Spleen (tissue), 11 donors: ENCODE measurements around the gene GAS2. TPM values are rescaled to one million over a fixed set of nuclear protein-coding genes. Genes with fewer than 3 reads are reported as not detected.

Experiments
- DNase-seq: peaks from one replicate; pipeline ENCODE4 v3.0.0-alpha.2; 2020
- H3K27ac ChIP-seq, 8 donors: fragments of 200-600 bp; sonication (generic) in 7 of 8; 1 replicate in 4 of 8; 2 replicates in 4 of 8; pipeline versions ENCODE4 v1.5.0 to v1.8.0; 2016 to 2021; ENCODE audit warnings: inconsistent platforms in 4 of 8, mild to moderate bottlenecking in 4 of 8, moderate library complexity in 1 of 8
- H3K27me3 ChIP-seq, 7 donors: fragments of 200-600 bp; sonication (generic) in 6 of 7; replicated peaks in 1 of 7; 1 replicate in 4 of 7; 2 replicates in 3 of 7; pipeline versions ENCODE4 v1.5.0 to v1.8.0; 2016 to 2021; ENCODE audit warnings: inconsistent platforms in 3 of 7, mild to moderate bottlenecking in 1 of 7
- H3K36me3 ChIP-seq, 6 donors: fragments of 200-600 bp; sonication (generic) in 5 of 6; 1 replicate in 4 of 6; 2 replicates in 2 of 6; pipeline versions ENCODE4 v1.5.0 to v1.8.0; 2016 to 2021; ENCODE audit warnings: inconsistent platforms in 2 of 6
- H3K4me1 ChIP-seq, 6 donors: fragments of 200-600 bp; sonication (generic) in 5 of 6; 1 replicate in 3 of 6; 2 replicates in 3 of 6; pipeline versions ENCODE4 v1.5.0 to v1.8.0; 2016 to 2021; ENCODE audit warnings: inconsistent platforms in 3 of 6
- H3K4me3 ChIP-seq, 8 donors: fragments of 200-600 bp; sonication (generic) in 7 of 8; 1 replicate in 4 of 8; 2 replicates in 4 of 8; pipeline versions ENCODE4 v1.5.0 to v1.8.0; 2016 to 2021; ENCODE audit warnings: inconsistent platforms in 4 of 8, mild to moderate bottlenecking in 4 of 8, moderate library complexity in 2 of 8
- H3K9me3 ChIP-seq, 8 donors: fragments of 200-600 bp; sonication (generic) in 7 of 8; 1 replicate in 4 of 8; 2 replicates in 4 of 8; pipeline versions ENCODE4 v1.5.0 to v1.8.0; 2016 to 2021; ENCODE audit warnings: inconsistent platforms in 4 of 8
- CTCF ChIP-seq, 11 experiments: fragments of 200-600 bp in 7 of 11; fragments of 450-650 bp in 4 of 11; sonication (generic) in 4 of 11; IDR thresholded peaks in 8 of 11; conservative IDR thresholded peaks in 3 of 11; 1 replicate in 7 of 11; 2 replicates in 4 of 11; pipeline versions ENCODE4 v1.4.0 to v1.8.0; 2016 to 2021; ENCODE audit warnings: antibody characterized with exemption in 11 of 11, inconsistent platforms in 4 of 11, mild to moderate bottlenecking in 1 of 11
- POLR2A ChIP-seq, 3 donors: fragments of 450-650 bp; IDR thresholded peaks; one replicate each; pipeline ENCODE4 v1.5.1; 2017; ENCODE audit warnings: antibody characterized with exemption in 3 of 3, mild to moderate bottlenecking in 1 of 3
- POLR2AphosphoS5 ChIP-seq, 3 donors: sonication (generic); formaldehyde crosslinking; IDR thresholded peaks; one replicate each; pipeline ENCODE4 v1.5.1; 2017; ENCODE audit warnings: antibody characterized with exemption in 3 of 3
- WGBS, 5 donors: extraction: QIAGEN DNeasy Blood & Tissue Kit in 3 of 5; methylation state at CpG; one replicate each; pipeline versions ENCODE4 v1.1.5 to v1.1.7; 2013 to 2018; 5-methylcytosine and 5-hydroxymethylcytosine counted together
- intact Hi-C: fragments of 100-400 bp; cut with DNase I; formaldehyde crosslinking; loops from one replicate; pipeline ENCODE4 v1.15.0; 2023; ENCODE audit warnings: low total_unique reads
- polyA plus RNA-seq, 3 donors: library from polyadenylated mRNA; stranded (reverse); fragments of 200-250 nt; gene quantifications; one replicate each; pipeline ENCODE4 v1.2.1, GENCODE V29; 2013
- total RNA-seq, 7 donors: library from RNA; depleted of rRNA in 3 of 7; stranded (reverse); fragments of >200 nt in 3 of 7; fragmentation: NEBNext Ultra II Directional in 4 of 7; extraction: Animal tissue kit (Norgen Biotek cat#: 25700) in 4 of 7; gene quantifications; one replicate each; pipeline versions ENCODE4 v1.1.0 to v1.2.1, GENCODE V29; 2016 to 2021
- donor health status: healthy with polysubstance abuse.
- donor health status: DM: no; HTN: no; CAD: no; lungs with moderate emphysema.
- donor health status: DM: no; HTN: no; CAD: no.
- donor health status: Bipolar disorder and iron deficiency.
- donor health status: healthy.
- donor health status: DM: no; HTN: no; CAD: no.
- donor health status: DM: yes; HTN: yes; CAD: no.

GAS2 gene
- total and polyA plus RNA-seq, 10 donors, result 1.1 to 9.1 (median 2.2) TPM

GRCh38 chr11:22703040-22703439 lies 36.6 kb downstream of the GAS2 start:
- no peaks in the 10 kb centered on the region for H3K9me3 ChIP-seq
- TF ChIP-seq CTCF (IDR thresholded peaks at IDR 0.05 in 8 of 11, conservative IDR thresholded peaks at IDR 0.05 in 3 of 11) (no peak), POLR2A (IDR thresholded peaks at IDR 0.05) (no peak), POLR2AphosphoS5 (IDR thresholded peaks at IDR 0.05) (no peak)
- 56 to 71% (median 64%) methylated on average over 3 of the region's 3 CpGs for WGBS, 5 donors
- no peak for DNase-seq
- H3K36me3 ChIP-seq, result no peaks in the 10 kb centered on the region
- H3K27ac ChIP-seq, result no peak overlapping the region
- H3K4me3 ChIP-seq, result no peak overlapping the region
- H3K27me3 ChIP-seq, result no peaks in the 10 kb centered on the region
- no peaks in the 10 kb centered on the region for H3K4me1 ChIP-seq
- intact Hi-C loops, result no loop called here

- intact Hi-C loops, result no loop called here
- H3K4me3 ChIP-seq, result no peak overlapping the region
- no peaks in the 10 kb centered on the region for H3K9me3 ChIP-seq
- H3K27ac ChIP-seq, result no peak overlapping the region
- TF ChIP-seq POLR2A (IDR thresholded peaks at IDR 0.05) (no peak), CTCF (IDR thresholded peaks at IDR 0.05 in 8 of 11, conservative IDR thresholded peaks at IDR 0.05 in 3 of 11) (no peak), POLR2AphosphoS5 (IDR thresholded peaks at IDR 0.05) (no peak)
- no peaks in the 10 kb centered on the region for H3K4me1 ChIP-seq
- H3K27me3 ChIP-seq, result no peaks in the 10 kb centered on the region
- H3K36me3 ChIP-seq, result no peaks in the 10 kb centered on the region
- WGBS, 5 donors, result 76 to 86% (median 81%) methylated on average over 2 of the region's 2 CpGs
- no peak for DNase-seq
These were observed 37.2 kb downstream of the GAS2 start for GRCh38 chr11:22703591-22703990.

DNA sequence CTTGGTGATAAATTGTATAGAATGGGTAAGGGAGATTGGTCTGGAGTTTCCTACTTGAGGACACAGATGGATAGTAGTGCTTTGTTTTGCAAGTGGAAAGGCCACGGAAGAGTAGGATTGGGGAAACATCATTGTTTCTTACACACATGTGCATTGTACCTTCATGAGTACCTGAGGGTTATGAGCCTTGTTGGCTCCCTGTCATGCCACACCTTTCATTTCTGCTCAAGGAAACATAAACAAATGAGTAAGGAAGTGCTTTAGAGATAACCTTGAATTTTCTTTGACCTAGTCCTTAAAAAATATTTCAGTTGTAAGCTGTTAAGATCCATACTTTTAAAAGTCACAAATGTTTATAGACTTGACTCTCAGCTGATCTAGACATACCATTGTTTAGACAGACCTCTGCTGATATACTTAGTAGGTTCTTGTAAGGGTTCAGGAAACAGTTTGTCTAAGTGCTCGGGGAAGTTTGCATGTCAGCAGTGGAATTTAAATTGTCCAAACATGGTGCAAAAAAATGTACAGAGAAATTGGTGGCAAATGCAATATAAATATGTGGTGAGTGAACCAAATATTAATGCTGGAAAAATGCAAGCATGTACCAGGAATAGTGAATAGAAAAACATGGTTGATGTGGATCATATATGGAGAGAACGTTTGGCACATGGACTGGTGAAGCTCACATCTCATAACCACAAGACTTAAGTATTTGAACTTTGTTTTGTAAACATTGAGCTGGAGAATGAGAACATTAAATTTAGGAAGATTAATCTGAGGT lies 40.9 kb downstream of the GAS2 start:
- Histone ChIP-seq H3K36me3 (no peaks in the 10 kb centered on the region), H3K4me3 (no peak overlapping the region)
- WGBS, 5 donors, result 55 to 79% (median 70%) methylated on average over 3 of the region's 3 CpGs

More for the DNA sequence above, 40.9 kb downstream of the GAS2 start:
- H3K9me3 ChIP-seq, result peaks cover 0 to under 1% (median 0%) of the 10 kb centered on the region in 8 donors
- TF ChIP-seq POLR2AphosphoS5 (IDR thresholded peaks at IDR 0.05) (no peak), CTCF (IDR thresholded peaks at IDR 0.05 in 8 of 11, conservative IDR thresholded peaks at IDR 0.05 in 3 of 11) (no peak), POLR2A (IDR thresholded peaks at IDR 0.05) (no peak)
- intact Hi-C loops, result no loop called here
- no peaks in the 10 kb centered on the region for H3K4me1 ChIP-seq
- DNase-seq, result no peak
- H3K27ac ChIP-seq, result no peak overlapping the region
- no peaks in the 10 kb centered on the region for H3K27me3 ChIP-seq
